MM.1S (cell line): ENCODE results near the gene SCGB3A2.

Source experiments
- CTCF ChIP-seq: fragments of 300-600 bp; sonication (generic); IDR thresholded peaks from 2 replicates; pipeline ENCODE4 v1.5.1; 2016; ENCODE audit warnings: antibody characterized with exemption, low read length, mixed read lengths
- EZH2 ChIP-seq: fragments of 300-600 bp; sonication (generic); optimal IDR thresholded peaks from 2 replicates; pipeline ENCODE3; 2017; ENCODE audit warnings: low read depth, mild to moderate bottlenecking, antibody characterized with exemption, low read length, mixed read lengths

GRCh38 chr5:147859962-147860640 lies 18.4 kb upstream of the SCGB3A2 start:
- TF ChIP-seq CTCF (no peak), EZH2 (no peak)
